Muscle layer of duodenum (tissue), 2 donors: ENCODE measurements around the gene PIP5K1A.
A peak's percentile ranks its signal among the peaks of the same experiment; 100 is the strongest.
"Not testable (repeated sequence)": the region's sequence is repeated elsewhere in the genome, so short reads cannot be mapped to it uniquely, and the experiment has no call there.

Source experiments
- H3K27ac ChIP-seq: one replicate; pipeline ENCODE4 v1.7.0; 2013; ENCODE audit warnings: mild to moderate bottlenecking, low read length
- H3K27me3 ChIP-seq: one replicate; pipeline ENCODE4 v1.7.0; 2013; ENCODE audit warnings: low read depth, mild to moderate bottlenecking, control low read depth, low read length
- H3K36me3 ChIP-seq, 2 donors: one replicate each; pipeline ENCODE4 v1.7.0; 2013; ENCODE audit warnings: low read length in 2 of 2, control low read depth in 1 of 2, mild to moderate bottlenecking in 1 of 2; ENCODE audit not compliant: insufficient read depth in 2 of 2, control insufficient read depth in 1 of 2
- H3K4me1 ChIP-seq, 2 donors: one replicate each; pipeline ENCODE4 v1.7.0; 2013; ENCODE audit warnings: low read length in 2 of 2, mild to moderate bottlenecking in 2 of 2, control low read depth in 1 of 2, moderate library complexity in 1 of 2; ENCODE audit not compliant: insufficient read depth in 2 of 2, control insufficient read depth in 1 of 2
- H3K4me3 ChIP-seq, 2 donors: one replicate each; pipeline ENCODE4 v1.7.0; 2013; ENCODE audit warnings: low read length in 2 of 2, low read depth in 1 of 2, mild to moderate bottlenecking in 1 of 2
- H3K9me3 ChIP-seq, 2 donors: one replicate each; pipeline ENCODE4 v1.7.0; 2013; ENCODE audit warnings: low read length in 2 of 2, control low read depth in 1 of 2, mild to moderate bottlenecking in 1 of 2; ENCODE audit not compliant: control insufficient read depth in 1 of 2
- donor health status: healthy.

PIP5K1A gene

GRCh38 chr1:151167116-151167515, 31.2 kb upstream of the PIP5K1A start:
- peaks cover 10 to 24% of the 10 kb centered on the region in 2 donors for H3K4me1 ChIP-seq
- H3K4me3 ChIP-seq: peak overlapping the region; percentile 94 to 99
- H3K27ac ChIP-seq: peak overlapping the region; percentile 89
- H3K27me3 ChIP-seq: no peaks in the 10 kb centered on the region
- no peaks in the 10 kb centered on the region for H3K9me3 ChIP-seq
- H3K36me3 ChIP-seq: peaks cover 8 to 38% of the 10 kb centered on the region in 2 donors

GRCh38 chr1:151171190-151171589, 27.2 kb upstream of the PIP5K1A start:
- Histone ChIP-seq H3K9me3 (no peaks in the 10 kb centered on the region), H3K27me3 (no peaks in the 10 kb centered on the region), H3K27ac (no peak overlapping the region), H3K4me3 (no peak overlapping the region), H3K36me3 (peaks cover 26 to 56% of the 10 kb centered on the region in 2 donors), H3K4me1 (peaks cover 10 to 16% of the 10 kb centered on the region in 2 donors)

DNA sequence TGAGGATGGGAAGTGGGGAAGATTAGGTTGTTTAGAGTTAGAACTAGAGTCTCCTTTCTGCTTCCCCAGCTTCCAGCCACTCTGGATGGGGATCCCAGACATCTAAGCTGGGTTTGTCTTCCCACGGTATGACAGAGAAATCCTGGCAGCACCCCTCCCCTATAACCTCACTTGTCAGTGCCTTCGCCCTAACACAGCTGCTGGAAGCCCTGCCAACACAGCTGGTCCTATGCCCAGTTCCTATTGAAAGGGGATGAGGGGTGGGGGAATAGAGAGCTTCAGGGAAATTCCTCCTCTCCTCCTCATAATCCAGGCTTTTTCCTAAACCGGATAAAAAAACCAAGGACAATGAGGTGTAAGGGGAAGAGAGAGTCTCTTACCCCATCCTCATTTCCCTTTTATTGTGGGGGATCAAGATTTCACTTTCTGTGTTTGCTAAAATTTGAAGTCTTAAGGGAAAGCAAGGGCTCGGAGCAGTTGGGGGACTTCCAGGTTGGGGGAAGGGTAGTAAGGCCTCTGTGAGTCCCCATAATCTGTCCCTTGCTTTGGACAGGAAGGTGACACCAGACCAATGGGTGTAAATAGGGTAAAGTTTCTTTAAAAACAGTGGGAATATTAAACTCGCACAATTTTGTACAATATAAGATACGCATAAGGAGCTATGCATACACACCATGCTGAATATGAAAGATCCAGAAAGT, 23.2 kb upstream of the PIP5K1A start:
- no peaks in the 10 kb centered on the region for H3K9me3 ChIP-seq
- H3K4me1 ChIP-seq: peaks cover 0 to 4% of the 10 kb centered on the region in 2 donors
- no peak overlapping the region for H3K4me3 ChIP-seq
- H3K27ac ChIP-seq: peak overlapping the region; percentile 12
- H3K27me3 ChIP-seq: no peaks in the 10 kb centered on the region
- H3K36me3 ChIP-seq: peaks cover 41 to 55% of the 10 kb centered on the region in 2 donors

GRCh38 chr1:151175863-151176262, 22.5 kb upstream of the PIP5K1A start, which contains the start of gene TMOD4:
Gene TMOD4 (minus strand): TSS chr1:151175981. CDS start chr1:151174875, 1,106 bp downstream.
- H3K27ac ChIP-seq: peak within 1 kb of the TSS; percentile 12

GRCh38 chr1:151176514-151177045, 21.8 kb upstream of the PIP5K1A start:
- Histone ChIP-seq H3K9me3 (no peaks in the 10 kb centered on the region), H3K4me3 (no peak overlapping the region), H3K4me1 (peaks cover 0 to 4% of the 10 kb centered on the region in 2 donors), H3K36me3 (peaks cover 48 to 58% of the 10 kb centered on the region in 2 donors), H3K27ac (no peak overlapping the region), H3K27me3 (no peaks in the 10 kb centered on the region)

More at GRCh38 chr1:151175863-151176262, 22.5 kb upstream of the PIP5K1A start, which contains the start of gene TMOD4:
- Histone ChIP-seq H3K27me3 (no peaks in the 10 kb centered on the region), H3K36me3 (peaks cover 42 to 53% of the 10 kb centered on the region in 2 donors), H3K9me3 (no peaks in the 10 kb centered on the region), H3K4me3 (no peak within 1 kb of the TSS), H3K4me1 (peaks cover 0 to 4% of the 10 kb centered on the region in 2 donors)

- Histone ChIP-seq H3K4me1 (peaks cover 3 to 15% of the 10 kb centered on the region in 2 donors), H3K4me3 (no peak overlapping the region), H3K27ac (no peak overlapping the region), H3K9me3 (no peaks in the 10 kb centered on the region), H3K27me3 (no peaks in the 10 kb centered on the region), H3K36me3 (peaks cover 36 to 52% of the 10 kb centered on the region in 2 donors)
Measured at GRCh38 chr1:151184211-151184610, 14.1 kb upstream of the PIP5K1A start.

- Histone ChIP-seq H3K27me3 (no peaks in the 10 kb centered on the region), H3K9me3 (no peaks in the 10 kb centered on the region), H3K36me3 (peaks cover 25 to 30% of the 10 kb centered on the region in 2 donors), H3K4me3 (no peak overlapping the region), H3K4me1 (peaks cover 4 to 15% of the 10 kb centered on the region in 2 donors), H3K27ac (no peak overlapping the region)
Measured at GRCh38 chr1:151187205-151187604, 11.1 kb upstream of the PIP5K1A start.

- peak overlapping the region; percentile 79 to 84 for H3K4me3 ChIP-seq
- not testable (repeated sequence) for H3K9me3 ChIP-seq, H3K27ac ChIP-seq, H3K27me3 ChIP-seq
- H3K36me3 ChIP-seq: peaks cover 14 to 16% of the 10 kb centered on the region in 2 donors
- H3K4me1 ChIP-seq: peaks cover 4 to 15% of the 10 kb centered on the region in 2 donors
Measured at GRCh38 chr1:151188667-151189066, 9.7 kb upstream of the PIP5K1A start.

- Histone ChIP-seq H3K4me3 (peak within 1 kb of the TSS; percentile 79 to 84), H3K9me3 (no peaks in the 10 kb centered on the region), H3K27ac (peak within 1 kb of the TSS; percentile 89), H3K36me3 (peaks cover 6 to 9% of the 10 kb centered on the region in 2 donors), H3K4me1 (peaks cover 4 to 15% of the 10 kb centered on the region in 2 donors), H3K27me3 (no peaks in the 10 kb centered on the region)
Measured at GRCh38 chr1:151189637-151190445, 8.5 kb upstream of the PIP5K1A start, which contains the start of gene VPS72. Gene VPS72 (minus strand): TSS chr1:151190197. CDS start chr1:151190121, 76 bp downstream.

DNA sequence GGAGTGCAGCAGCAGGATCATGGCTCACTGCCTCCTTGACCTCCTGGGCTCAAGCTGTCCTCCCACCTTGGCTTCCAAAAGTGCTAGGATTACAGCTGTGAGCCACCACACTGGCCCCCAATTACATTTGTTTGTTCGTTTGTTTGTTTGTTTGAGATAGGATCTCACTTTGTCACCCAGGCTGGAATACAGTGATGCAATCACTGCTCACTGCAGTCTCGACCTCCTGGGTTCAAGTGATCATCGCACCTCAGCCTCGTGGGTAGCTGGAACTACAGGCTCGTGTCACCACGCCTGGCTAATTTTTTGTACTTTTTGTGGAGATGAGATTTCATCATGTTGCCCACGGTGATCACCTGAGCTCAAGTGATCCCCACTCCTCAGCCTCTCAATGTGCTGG, 6.3 kb upstream of the PIP5K1A start:
- H3K27ac ChIP-seq: no peak overlapping the region
- H3K9me3 ChIP-seq: no peaks in the 10 kb centered on the region
- no peak overlapping the region for H3K4me3 ChIP-seq
- peaks cover 4 to 15% of the 10 kb centered on the region in 2 donors for H3K4me1 ChIP-seq
- no peaks in the 10 kb centered on the region for H3K27me3 ChIP-seq
- no peaks in the 10 kb centered on the region for H3K36me3 ChIP-seq

DNA sequence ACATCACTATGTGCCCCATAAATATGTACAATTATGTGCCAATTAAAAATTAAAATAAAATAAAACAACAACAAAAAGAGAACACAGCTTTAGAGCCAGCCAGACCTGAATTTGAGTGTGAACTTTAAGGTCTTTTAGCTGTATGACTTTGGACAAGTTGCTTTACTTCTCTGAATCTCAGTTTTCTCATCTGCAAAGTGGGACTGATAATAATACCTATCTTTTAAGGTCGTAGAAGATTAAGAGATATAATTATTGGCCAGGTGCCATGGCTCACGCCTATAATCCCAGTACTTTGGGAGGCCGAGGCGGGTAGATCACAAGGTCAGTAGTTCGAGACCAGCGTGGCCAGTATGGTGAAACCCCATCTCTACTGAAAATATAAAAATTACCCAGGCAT, 5.0 kb upstream of the PIP5K1A start:
- Histone ChIP-seq H3K9me3 (no peaks in the 10 kb centered on the region), H3K4me1 (peaks cover 9 to 10% of the 10 kb centered on the region in 2 donors), H3K4me3 (no peak overlapping the region), H3K27ac (no peak overlapping the region), H3K36me3 (no peaks in the 10 kb centered on the region), H3K27me3 (no peaks in the 10 kb centered on the region)
